OCI-LY1 (cell line): ENCODE measurements around the gene RNF41.
A peak's percentile ranks its signal among the peaks of the same experiment; 100 is the strongest.

Source experiments
- H2AFZ ChIP-seq: fragments of 200-600 bp; sonication (generic), shearing (Covaris generic); 2 replicates; pipeline ENCODE4 v1.6.0; 2014; ENCODE audit warnings: antibody characterized with exemption, mild to moderate bottlenecking, low read length
- H3F3A ChIP-seq: fragments of 200-600 bp; sonication (generic), shearing (Covaris generic); 2 replicates; pipeline ENCODE4 v1.6.0; 2014; ENCODE audit warnings: mild to moderate bottlenecking, antibody characterized with exemption, low read length, moderate library complexity; ENCODE audit not compliant: insufficient read depth
- H3K27ac ChIP-seq: fragments of 200-600 bp; sonication (generic); 2 replicates; pipeline ENCODE4 v1.5.1; 2014; ENCODE audit warnings: low read length, mixed run types, mild to moderate bottlenecking, low read depth; ENCODE audit not compliant: poor library complexity, severe bottlenecking
- H3K27me3 ChIP-seq: fragments of 200-600 bp; sonication (generic); 2 replicates; pipeline ENCODE4 v1.6.0; 2014; ENCODE audit warnings: antibody characterized with exemption, mild to moderate bottlenecking, low read length, moderate library complexity; ENCODE audit not compliant: insufficient read depth
- H3K36me3 ChIP-seq: fragments of 200-600 bp; sonication (generic); 2 replicates; pipeline ENCODE4 v1.6.1; 2014; ENCODE audit warnings: mild to moderate bottlenecking, antibody characterized with exemption, low read length, moderate library complexity, mixed read lengths; ENCODE audit not compliant: insufficient read depth
- H3K4me1 ChIP-seq: fragments of 200-600 bp; sonication (generic); 2 replicates; pipeline ENCODE4 v1.5.1; 2014; ENCODE audit warnings: mild to moderate bottlenecking, low read length, moderate library complexity; ENCODE audit not compliant: insufficient read depth, severe bottlenecking
- H3K4me2 ChIP-seq: fragments of 200-600 bp; sonication (generic), shearing (Covaris generic); 2 replicates; pipeline ENCODE4 v1.6.1; 2014; ENCODE audit warnings: low read length
- H3K4me3 ChIP-seq: fragments of 200-600 bp; sonication (generic); 2 replicates; pipeline ENCODE4 v1.5.1; 2014; ENCODE audit warnings: low read length, low read depth, mild to moderate bottlenecking, mixed read lengths; ENCODE audit not compliant: poor library complexity, severe bottlenecking
- H3K79me2 ChIP-seq: fragments of 200-600 bp; shearing (Covaris generic); 2 replicates; pipeline ENCODE4 v1.6.1; 2016; ENCODE audit warnings: mixed run types, low read length, mixed read lengths; ENCODE audit not compliant: insufficient read depth
- H3K9ac ChIP-seq: fragments of 200-600 bp; sonication (generic), shearing (Covaris generic); 2 replicates; pipeline ENCODE4 v1.6.1; 2014; ENCODE audit warnings: mild to moderate bottlenecking, low read length, mixed read lengths
- H3K9me2 ChIP-seq: fragments of 200-600 bp; sonication (generic), shearing (Covaris generic); 2 replicates; pipeline ENCODE4 v1.6.1; 2014; ENCODE audit warnings: low read depth, mild to moderate bottlenecking, low read length, mixed read lengths
- H3K9me3 ChIP-seq: fragments of 200-600 bp; shearing (Covaris generic); 2 replicates; pipeline ENCODE4 v1.6.1; 2014; ENCODE audit warnings: low read length, mixed read lengths
- H4K20me1 ChIP-seq: fragments of 200-600 bp; sonication (generic), shearing (Covaris generic); 2 replicates; pipeline ENCODE4 v1.6.0; 2016; ENCODE audit warnings: mild to moderate bottlenecking, low read length; ENCODE audit not compliant: insufficient read depth
- EZH2 ChIP-seq: fragments of 200-600 bp; sonication (generic), shearing (Covaris generic); IDR thresholded peaks from 2 replicates; pipeline ENCODE4 v1.8.0; 2017; ENCODE audit warnings: borderline replicate concordance, mixed run types, mild to moderate bottlenecking, antibody characterized with exemption, low read length, moderate library complexity, mixed read lengths
- TF ChIP-seq, protein P1 (sequence below): fragments of 200-600 bp; sonication (generic), shearing (Covaris generic); IDR thresholded peaks from 2 replicates; pipeline ENCODE4 v1.5.1; 2017; ENCODE audit warnings: mild to moderate bottlenecking, antibody characterized with exemption, low read length, moderate library complexity, mixed read lengths

Gene RNF41

DNA sequence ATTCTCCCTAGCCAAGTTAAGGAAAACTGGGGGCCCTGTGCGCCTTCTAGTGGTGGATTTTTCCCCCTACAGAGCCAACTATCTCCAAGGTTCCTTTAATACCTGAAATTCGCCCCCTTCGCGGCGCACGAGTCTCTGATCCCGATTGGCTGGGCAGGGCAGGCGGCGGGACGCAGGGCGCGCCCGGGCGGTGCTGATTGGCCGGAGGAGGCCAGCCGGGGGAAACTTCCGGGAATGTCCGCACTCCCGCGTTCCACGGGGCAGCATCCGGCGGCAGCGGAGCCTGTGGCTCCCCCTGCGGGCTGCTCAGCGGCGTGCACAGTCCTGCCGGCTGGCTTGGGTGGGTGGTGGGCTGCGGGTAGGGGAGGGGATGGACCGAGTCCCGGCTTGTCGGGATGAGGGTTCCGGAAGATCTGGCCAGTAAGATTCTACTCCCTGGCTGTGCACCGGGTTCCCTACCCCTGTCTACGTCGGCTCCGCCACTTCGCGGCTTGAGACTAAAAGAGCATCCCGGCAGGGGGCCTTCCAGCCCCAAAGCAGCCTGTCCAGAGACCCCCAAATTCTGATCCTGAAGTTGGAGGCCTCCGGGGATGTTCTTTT is 2.5 kb upstream of the RNF41 start, which contains the start of gene NABP2:
TSS of gene NABP2 (plus strand) at position 241 of the 600 bp plus-strand sequence. CDS start 515 bp downstream, outside the sequence.
- Histone ChIP-seq H3K4me1 (peaks cover 42% of the 10 kb centered on the region), H3K9me2 (no peaks in the 10 kb centered on the region), H2AFZ (peak within 1 kb of the TSS; percentile 52), H3K79me2 (0 out of 2 replicates have a peak, but pooled peaks cover 5% of the 10 kb centered on the region), H3K36me3 (no peaks in the 10 kb centered on the region), H3K4me3 (peak within 1 kb of the TSS; percentile 84), H3K9ac (peak within 1 kb of the TSS; percentile 76), H3K27me3 (no peaks in the 10 kb centered on the region), H3K27ac (peak within 1 kb of the TSS; percentile 84), H3F3A (no peaks in the 10 kb centered on the region), H3K4me2 (peak within 1 kb of the TSS; percentile 95), H3K9me3 (no peaks in the 10 kb centered on the region), H4K20me1 (no peaks in the 10 kb centered on the region)
- TF ChIP-seq, protein P1, sequence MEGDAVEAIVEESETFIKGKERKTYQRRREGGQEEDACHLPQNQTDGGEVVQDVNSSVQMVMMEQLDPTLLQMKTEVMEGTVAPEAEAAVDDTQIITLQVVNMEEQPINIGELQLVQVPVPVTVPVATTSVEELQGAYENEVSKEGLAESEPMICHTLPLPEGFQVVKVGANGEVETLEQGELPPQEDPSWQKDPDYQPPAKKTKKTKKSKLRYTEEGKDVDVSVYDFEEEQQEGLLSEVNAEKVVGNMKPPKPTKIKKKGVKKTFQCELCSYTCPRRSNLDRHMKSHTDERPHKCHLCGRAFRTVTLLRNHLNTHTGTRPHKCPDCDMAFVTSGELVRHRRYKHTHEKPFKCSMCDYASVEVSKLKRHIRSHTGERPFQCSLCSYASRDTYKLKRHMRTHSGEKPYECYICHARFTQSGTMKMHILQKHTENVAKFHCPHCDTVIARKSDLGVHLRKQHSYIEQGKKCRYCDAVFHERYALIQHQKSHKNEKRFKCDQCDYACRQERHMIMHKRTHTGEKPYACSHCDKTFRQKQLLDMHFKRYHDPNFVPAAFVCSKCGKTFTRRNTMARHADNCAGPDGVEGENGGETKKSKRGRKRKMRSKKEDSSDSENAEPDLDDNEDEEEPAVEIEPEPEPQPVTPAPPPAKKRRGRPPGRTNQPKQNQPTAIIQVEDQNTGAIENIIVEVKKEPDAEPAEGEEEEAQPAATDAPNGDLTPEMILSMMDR: peak; percentile 91
- TF ChIP-seq EZH2: no peak

DNA sequence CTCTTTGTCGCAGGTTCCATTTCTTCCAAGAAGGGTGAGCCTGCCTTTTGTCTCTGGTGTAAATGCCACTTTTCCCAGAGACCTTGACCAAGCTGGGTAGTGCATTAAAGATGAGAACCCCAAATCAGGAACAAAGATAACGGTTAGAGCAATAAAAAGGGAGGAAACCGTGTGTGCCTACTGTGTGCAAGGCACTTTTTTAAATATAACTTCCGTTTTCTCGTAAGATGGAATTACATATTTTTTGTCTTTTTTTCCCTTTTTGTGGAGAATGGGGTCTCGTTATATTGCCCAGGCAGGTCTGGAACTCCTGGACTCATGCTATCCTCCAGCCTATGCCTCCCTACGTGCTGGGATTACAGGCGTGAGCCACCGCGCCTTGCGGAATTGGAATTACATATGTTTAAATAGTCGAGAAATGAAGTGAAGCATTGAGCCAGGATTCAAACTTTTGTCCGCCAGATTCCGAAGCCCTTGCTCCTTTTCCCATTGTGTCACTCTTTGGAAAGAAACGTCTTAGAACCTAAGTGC is 1.9 kb upstream of the RNF41 start:
- Histone ChIP-seq H3K27ac (peak overlapping the region; percentile 84), H3K9me2 (no peaks in the 10 kb centered on the region), H3K9ac (peak overlapping the region; percentile 75), H3K27me3 (no peaks in the 10 kb centered on the region), H3K9me3 (no peaks in the 10 kb centered on the region), H4K20me1 (no peaks in the 10 kb centered on the region), H3K36me3 (no peaks in the 10 kb centered on the region), H3K4me1 (peaks cover 42% of the 10 kb centered on the region), H2AFZ (peak overlapping the region; percentile 12; the same call in 1 of the 2 replicates), H3K4me3 (peak overlapping the region; percentile 84), H3K4me2 (peak overlapping the region; percentile 95), H3K79me2 (0 out of 2 replicates have a peak, but pooled peaks cover 5% of the 10 kb centered on the region), H3F3A (no peaks in the 10 kb centered on the region)
- TF ChIP-seq, protein P1: no peak
- no peak for TF ChIP-seq EZH2

DNA sequence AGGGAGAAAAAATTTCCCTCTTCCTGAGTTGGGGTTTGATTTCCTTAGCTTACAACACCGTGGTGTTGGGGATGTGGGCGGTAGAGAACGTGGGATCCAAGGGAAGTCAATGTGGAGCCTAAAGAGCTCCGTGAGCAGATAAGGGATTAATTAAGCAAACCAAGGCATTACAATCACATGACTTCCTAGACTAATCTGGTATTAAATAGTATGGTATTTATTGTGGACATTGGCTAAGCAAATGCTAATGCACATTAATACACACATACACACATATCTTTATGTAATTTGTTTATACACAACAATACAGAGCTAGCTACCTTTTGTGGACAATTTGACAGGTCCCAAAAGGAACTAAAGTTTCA is 791 bp upstream of the RNF41 start:
- peaks cover 4% of the 10 kb centered on the region; the same call in 1 of the 2 replicates for H3K36me3 ChIP-seq
- no peak for TF ChIP-seq EZH2
- TF ChIP-seq, protein P1: no peak
- H4K20me1 ChIP-seq: no peaks in the 10 kb centered on the region
- H3K9me2 ChIP-seq: no peaks in the 10 kb centered on the region
- peaks cover 42% of the 10 kb centered on the region for H3K4me1 ChIP-seq
- 0 out of 2 replicates have a peak, but pooled peaks cover 5% of the 10 kb centered on the region for H3K79me2 ChIP-seq
- no peaks in the 10 kb centered on the region for H3K27me3 ChIP-seq
- peak overlapping the region; percentile 95 for H3K4me2 ChIP-seq
- peak overlapping the region; percentile 84 for H3K4me3 ChIP-seq
- no peaks in the 10 kb centered on the region for H3K9me3 ChIP-seq
- H3K27ac ChIP-seq: peak overlapping the region; percentile 84
- H3K9ac ChIP-seq: peak overlapping the region; percentile 75
- no peak overlapping the region for H2AFZ ChIP-seq
- H3F3A ChIP-seq: no peaks in the 10 kb centered on the region
